Mesothelial cell of epicardium (in vitro differentiated cells): ENCODE measurements around the gene MAN1C1. TPM values are rescaled to one million over a fixed set of nuclear protein-coding genes. Genes with fewer than 3 reads are reported as not detected.
A peak's percentile ranks its signal among the peaks of the same experiment; 100 is the strongest.
"Not testable (repeated sequence)": the region's sequence is repeated elsewhere in the genome, so short reads cannot be mapped to it uniquely, and the experiment has no call there.

Experiments used
- DNase-seq, 2 experiments: peaks; one replicate each; pipeline ENCODE4 v3.0.0; 2021; ENCODE audit warnings: low spot score in 2 of 2; ENCODE audit not compliant: unreplicated experiment in 2 of 2
- H3K27ac Mint-ChIP-seq: 2 replicates; pipeline ENCODE4 v1.8.0; 2021; ENCODE audit warnings: mixed read lengths
- H3K27me3 Mint-ChIP-seq: 2 replicates; pipeline ENCODE4 v1.8.0; 2021; ENCODE audit warnings: low read depth, mixed read lengths
- H3K36me3 Mint-ChIP-seq: 2 replicates; pipeline ENCODE4 v1.8.0; 2021; ENCODE audit warnings: mixed read lengths
- H3K4me1 Mint-ChIP-seq: 2 replicates; pipeline ENCODE4 v1.8.0; 2021; ENCODE audit warnings: mixed read lengths
- H3K4me3 Mint-ChIP-seq: 2 replicates; pipeline ENCODE4 v1.8.0; 2021; ENCODE audit warnings: mild to moderate bottlenecking, moderate library complexity, mixed read lengths
- H3K9me3 Mint-ChIP-seq: 2 replicates; pipeline ENCODE4 v1.8.0; 2021; ENCODE audit warnings: mixed read lengths
- total RNA-seq: library from RNA; stranded (reverse); gene quantifications from 3 replicates; pipeline ENCODE4 v1.2.1, GENCODE V29; 2021
- TF ChIP-seq, protein P1 (sequence below): fragments of 200-600 bp; sonication (generic); IDR thresholded peaks from one replicate; pipeline ENCODE4 v1.5.0; 2021; ENCODE audit warnings: antibody characterized with exemption; ENCODE audit not compliant: unreplicated experiment

The MAN1C1 gene
- total RNA-seq, 1 donor from 2014 or later = 3.2 TPM

DNA sequence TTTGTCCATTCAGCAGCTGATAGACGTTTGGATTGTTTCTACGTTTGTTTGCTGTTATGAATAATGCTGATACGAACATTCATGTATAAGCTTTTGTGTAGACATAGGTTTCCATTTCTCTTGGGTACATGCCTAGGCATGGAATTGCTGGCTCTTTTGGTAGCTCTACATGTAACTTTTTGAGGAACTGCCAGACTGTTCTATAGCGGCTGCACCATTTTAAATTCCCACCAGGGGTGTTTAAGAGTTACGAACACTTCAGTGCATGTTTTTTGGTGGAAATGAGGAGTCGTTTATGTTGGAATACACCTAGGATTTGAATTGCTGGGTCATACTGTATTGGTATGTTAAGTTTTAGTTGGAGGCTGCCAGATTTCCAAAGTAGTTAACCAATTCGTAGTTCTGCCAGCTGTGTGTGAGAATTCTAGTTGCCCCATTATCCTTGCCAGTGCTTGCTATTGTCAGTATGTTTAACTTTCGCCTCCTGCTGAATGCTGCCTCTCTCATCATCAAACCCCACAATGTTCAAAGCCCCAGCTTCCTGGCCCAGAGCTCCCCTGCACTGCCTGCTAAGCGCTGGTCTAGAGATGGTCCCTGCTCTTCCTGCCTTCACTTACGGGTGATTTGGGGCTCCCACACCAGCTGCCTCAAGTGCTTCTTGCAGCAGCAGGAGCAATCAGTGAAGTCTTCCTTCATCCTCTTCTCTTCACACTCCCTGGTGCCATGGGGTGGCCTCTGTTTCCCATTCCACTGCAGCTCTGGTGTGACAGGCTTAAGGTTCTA, 81.0 kb downstream of the MAN1C1 start:
- H3K27ac Mint-ChIP-seq = no peak overlapping the region
- TF ChIP-seq, protein P1, sequence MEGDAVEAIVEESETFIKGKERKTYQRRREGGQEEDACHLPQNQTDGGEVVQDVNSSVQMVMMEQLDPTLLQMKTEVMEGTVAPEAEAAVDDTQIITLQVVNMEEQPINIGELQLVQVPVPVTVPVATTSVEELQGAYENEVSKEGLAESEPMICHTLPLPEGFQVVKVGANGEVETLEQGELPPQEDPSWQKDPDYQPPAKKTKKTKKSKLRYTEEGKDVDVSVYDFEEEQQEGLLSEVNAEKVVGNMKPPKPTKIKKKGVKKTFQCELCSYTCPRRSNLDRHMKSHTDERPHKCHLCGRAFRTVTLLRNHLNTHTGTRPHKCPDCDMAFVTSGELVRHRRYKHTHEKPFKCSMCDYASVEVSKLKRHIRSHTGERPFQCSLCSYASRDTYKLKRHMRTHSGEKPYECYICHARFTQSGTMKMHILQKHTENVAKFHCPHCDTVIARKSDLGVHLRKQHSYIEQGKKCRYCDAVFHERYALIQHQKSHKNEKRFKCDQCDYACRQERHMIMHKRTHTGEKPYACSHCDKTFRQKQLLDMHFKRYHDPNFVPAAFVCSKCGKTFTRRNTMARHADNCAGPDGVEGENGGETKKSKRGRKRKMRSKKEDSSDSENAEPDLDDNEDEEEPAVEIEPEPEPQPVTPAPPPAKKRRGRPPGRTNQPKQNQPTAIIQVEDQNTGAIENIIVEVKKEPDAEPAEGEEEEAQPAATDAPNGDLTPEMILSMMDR = no peak
- H3K4me1 Mint-ChIP-seq = peaks cover 45% of the 10 kb centered on the region
- no peaks in the 10 kb centered on the region for H3K27me3 Mint-ChIP-seq
- H3K9me3 Mint-ChIP-seq = no peaks in the 10 kb centered on the region
- H3K4me3 Mint-ChIP-seq = no peak overlapping the region
- H3K36me3 Mint-ChIP-seq = no peaks in the 10 kb centered on the region
- no peak for DNase-seq

DNA sequence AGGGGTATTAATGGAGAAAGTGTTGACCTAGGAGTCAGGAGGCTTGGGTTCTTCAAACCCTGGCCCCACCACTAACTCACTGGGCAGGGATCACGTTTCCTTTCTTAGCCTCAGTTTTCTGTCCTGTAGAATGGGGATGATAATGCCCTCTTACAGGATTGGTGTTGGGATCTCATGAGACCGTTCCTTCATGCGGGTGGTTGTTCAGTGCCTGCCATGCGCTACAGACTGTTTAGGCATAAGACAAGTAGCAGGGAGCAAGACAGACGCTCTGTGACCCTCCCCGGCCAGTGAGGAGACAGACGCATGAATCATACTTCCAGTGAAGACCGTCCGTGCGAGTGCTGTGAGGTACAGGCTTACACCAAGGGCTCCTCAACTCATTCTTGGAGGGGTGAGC, 81.7 kb downstream of the MAN1C1 start:
- Mint-ChIP-seq H3K36me3 (no peaks in the 10 kb centered on the region), H3K27ac (no peak overlapping the region), H3K9me3 (no peaks in the 10 kb centered on the region), H3K4me1 (peaks cover 45% of the 10 kb centered on the region), H3K27me3 (no peaks in the 10 kb centered on the region), H3K4me3 (no peak overlapping the region)
- TF ChIP-seq, protein P1 = no peak
- no peak for DNase-seq

DNA sequence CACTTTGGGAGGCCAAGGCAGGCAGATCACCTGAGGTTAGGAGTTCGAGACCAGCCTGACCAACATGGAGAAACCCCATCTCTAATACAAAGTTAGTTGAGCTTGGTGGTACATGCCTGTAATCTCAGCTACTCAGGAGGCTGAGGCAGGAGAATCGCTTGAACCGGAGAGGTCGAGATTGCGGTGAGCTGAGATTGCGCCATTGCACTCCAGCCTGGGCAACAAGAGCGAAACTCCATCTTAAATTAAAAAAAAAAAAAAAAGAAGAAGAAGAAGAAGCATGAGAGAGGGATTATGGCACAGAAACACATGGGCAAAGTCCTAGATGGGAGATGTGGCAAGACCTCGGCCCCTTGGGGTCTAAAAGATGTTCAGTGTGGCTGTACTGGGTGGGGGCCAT, 82.5 kb downstream of the MAN1C1 start:
- peaks cover 44% of the 10 kb centered on the region for H3K4me1 Mint-ChIP-seq
- not testable (repeated sequence) for H3K27ac Mint-ChIP-seq, H3K9me3 Mint-ChIP-seq, H3K36me3 Mint-ChIP-seq, H3K27me3 Mint-ChIP-seq, DNase-seq, H3K4me3 Mint-ChIP-seq

DNA sequence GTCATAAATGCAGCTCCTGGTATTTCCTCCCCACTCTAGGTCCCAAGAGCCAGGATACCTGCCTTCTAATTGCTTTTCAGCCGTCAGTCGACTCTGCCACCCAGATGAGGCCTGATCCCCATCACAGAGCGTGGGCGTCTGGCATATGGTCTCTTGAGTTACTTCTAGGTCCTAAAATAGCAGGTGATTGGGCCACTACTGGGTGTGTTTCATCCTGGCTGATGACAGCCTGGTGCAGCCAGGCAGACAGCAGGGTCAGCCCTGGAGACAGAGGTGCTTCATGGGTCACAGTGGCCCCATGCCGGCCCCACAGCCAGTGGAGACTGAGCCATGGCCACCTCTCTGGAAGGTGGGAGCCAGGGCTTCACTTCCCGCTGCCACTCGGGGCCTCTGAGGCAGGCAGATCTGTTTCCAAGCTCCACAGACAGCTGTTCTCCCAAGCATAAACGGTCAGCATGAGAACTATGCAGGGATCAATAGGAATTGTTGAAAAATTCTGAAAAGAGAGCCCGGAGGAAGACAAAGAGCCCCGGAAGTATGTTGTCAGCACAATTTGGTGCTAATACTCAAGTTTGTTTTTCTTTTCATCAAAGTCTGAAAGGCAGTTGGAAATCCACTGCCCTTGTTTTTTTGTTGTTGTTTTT, 83.0 kb downstream of the MAN1C1 start:
- no peak for DNase-seq
- Mint-ChIP-seq H3K4me3 (no peak overlapping the region), H3K27me3 (no peaks in the 10 kb centered on the region), H3K36me3 (no peaks in the 10 kb centered on the region), H3K27ac (peak overlapping the region; percentile 52), H3K9me3 (no peaks in the 10 kb centered on the region), H3K4me1 (peaks cover 43% of the 10 kb centered on the region)
- TF ChIP-seq, protein P1 = no peak

DNA sequence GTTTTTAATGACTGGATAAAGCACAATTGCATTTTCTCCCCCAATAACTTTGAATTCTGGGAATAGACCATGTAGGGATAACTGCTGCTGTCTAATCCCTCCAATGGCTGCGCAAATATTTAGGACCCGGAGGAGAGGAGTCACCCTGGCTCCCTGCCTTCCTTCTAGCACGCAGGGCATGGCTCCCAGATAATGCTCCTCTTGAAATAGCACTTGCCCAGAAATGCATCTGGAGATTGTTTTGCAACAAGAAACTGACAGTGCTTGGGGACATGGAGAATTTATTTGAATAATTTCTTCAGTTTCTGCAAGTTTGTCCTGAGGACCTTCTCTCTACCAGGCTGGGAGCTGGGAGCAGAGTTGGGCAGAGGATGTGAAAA, 83.5 kb downstream of the MAN1C1 start:
- Mint-ChIP-seq H3K36me3 (no peaks in the 10 kb centered on the region), H3K27me3 (peaks cover 4% of the 10 kb centered on the region), H3K27ac (peak overlapping the region; percentile 52), H3K4me3 (no peak overlapping the region), H3K9me3 (no peaks in the 10 kb centered on the region), H3K4me1 (peaks cover 44% of the 10 kb centered on the region)
- TF ChIP-seq, protein P1 = no peak
- no peak for DNase-seq

DNA sequence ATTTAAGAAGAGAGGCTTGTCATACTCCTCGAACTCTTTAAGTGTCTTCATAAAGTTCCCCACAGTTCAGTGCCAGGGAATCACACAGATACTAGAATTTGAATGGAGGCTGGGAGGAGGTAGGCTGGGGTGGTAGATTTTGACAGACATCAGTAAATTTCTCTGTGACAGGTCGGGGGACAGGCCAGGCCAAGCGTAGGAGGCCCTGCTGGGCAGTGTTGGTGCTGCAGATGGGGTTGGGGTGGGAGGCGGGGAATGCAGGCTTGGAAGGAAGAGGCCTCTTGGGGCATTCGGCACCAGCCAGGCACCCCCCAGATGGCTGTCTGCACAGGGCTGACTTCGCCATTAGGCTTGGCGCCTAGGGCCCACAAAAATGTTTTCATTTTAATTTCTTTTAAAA, 84.0 kb downstream of the MAN1C1 start:
- no peak for DNase-seq

More for the DNA sequence above, 84.0 kb downstream of the MAN1C1 start:
- Mint-ChIP-seq H3K27me3 (peaks cover 4% of the 10 kb centered on the region), H3K9me3 (no peaks in the 10 kb centered on the region), H3K36me3 (no peaks in the 10 kb centered on the region), H3K27ac (no peak overlapping the region), H3K4me1 (peaks cover 39% of the 10 kb centered on the region), H3K4me3 (no peak overlapping the region)
- TF ChIP-seq, protein P1 = no peak
